Measurements from ENCODE around the gene LIMK2.
"Not testable (repeated sequence)": the region's sequence is repeated elsewhere in the genome, so short reads cannot be mapped to it uniquely, and the experiment has no call there.

The LIMK2 gene

DNA sequence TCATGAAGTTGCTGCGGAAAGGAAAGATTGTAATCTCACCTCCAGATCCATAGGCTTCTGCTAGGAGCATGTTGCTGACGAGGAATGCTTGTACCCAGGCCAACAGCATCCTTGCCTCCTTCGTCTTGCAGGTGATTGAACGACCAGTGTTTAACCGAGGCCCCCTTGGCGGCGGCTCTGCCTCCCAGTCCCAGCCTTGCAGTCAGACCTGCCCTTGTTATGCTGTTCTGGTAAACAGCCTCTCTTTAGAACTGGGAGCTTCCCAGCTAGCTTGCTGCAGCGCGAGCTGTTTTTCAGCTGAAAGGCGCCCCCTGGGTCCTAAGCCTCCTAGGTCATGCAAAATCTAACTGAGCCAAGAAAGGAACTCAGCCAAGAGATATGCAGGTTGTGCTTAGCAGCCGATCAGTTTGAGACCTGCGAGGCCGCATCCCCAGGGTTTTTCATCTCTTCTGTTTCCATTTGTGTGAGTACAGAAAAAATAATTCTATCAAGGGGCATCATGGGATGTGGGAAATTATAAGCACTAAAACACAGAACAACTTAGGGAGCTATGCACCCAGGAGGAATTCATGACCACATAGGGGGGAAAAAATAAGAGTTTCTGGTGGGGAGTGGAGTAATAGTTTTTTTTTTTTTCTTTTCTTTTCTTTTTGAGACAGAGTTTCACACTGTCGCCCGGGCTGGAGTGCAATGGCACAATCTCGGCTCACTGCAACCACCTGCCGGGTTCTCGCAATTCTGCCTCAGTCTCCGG is 80.3 kb downstream of the LIMK2 start, which contains the start of gene PIK3IP1:
Gene PIK3IP1 (minus strand): TSS at position 253 of the 754 bp plus-strand sequence. CDS start 144 bp downstream, at position 109.
- peak; percentile 74 for DNase-seq

GRCh38 chr22:31295360-31295759 is 83.3 kb downstream of the LIMK2 start:
- DNase-seq: no peak

DNA sequence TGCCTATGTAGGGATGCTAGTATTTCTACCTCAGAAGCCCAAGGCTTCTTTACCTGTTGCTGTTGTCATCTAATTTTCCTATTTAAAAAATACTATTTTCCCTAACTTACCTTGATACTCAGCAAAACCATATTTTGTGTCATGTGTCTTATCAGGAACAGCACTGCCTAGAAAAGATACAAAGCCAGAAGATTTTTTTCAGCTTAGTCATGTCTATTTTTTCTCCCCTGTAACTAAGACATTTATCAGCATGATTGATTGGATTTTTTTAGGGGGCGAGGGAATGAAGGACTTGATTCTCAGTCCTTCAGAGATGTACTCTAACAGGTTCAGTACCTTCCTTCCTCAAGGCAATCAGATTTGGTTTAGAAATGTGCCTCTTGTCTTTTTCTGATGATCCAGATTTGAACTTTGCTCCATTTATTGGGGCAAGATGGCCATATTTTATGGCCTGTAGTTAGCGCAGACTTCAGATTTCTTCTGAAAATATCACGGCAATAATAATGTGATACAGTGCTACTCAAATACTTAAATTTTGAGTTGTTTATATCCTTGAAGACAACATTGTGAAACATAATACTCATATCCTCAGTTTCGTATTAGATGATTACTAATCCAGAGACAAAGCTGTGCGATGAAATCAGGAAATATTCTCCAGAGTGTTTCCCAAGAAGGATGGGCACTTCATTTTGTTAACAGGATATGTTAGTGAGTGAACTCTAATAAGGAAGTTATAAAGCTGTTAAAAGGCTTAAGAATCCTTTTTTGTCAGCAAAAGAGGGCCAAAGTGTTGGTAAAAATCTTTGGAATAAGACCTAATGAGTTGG is 83.9 kb downstream of the LIMK2 start:
- no peak for DNase-seq

DNA sequence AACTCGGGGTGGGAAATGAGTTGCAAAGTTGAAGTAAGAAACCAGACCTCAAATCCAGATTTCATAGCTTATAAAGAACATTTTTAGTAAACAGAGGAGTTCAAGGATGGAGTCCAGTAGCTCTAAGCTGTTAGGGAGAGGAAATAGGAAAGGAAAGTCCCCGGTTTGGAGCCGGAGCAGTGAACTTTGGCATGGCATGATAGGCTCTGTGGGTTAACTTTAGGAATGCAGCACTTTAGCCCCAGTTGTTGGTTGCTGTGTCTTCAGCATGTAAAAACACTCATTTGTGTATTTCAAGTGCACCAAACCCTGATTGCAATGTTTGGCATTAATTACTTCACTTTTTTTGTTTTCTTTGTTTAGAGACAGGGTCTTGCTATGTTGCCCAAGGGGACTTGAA is 88.8 kb downstream of the LIMK2 start:
- DNase-seq: no peak

DNA sequence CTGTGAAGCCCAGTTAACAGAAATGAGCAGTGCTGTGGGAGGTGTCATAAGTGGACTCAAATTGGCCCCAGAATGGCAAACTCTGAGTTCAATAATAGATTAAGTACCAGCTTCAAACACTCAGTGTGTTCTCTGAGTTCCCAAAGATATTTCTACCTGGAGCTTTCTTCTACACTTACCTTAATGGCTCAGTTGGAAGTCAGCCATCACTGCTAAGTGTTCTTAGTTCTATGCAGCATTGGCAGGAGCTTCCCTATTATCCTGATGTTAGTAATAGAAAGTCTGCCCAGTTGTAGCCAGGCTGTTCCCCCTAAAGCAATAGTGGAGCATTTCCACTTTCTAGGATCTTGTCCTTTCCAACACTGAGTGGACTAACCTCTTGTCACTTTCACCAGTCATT is 89.9 kb downstream of the LIMK2 start:
- no peak for DNase-seq

GRCh38 chr22:31302537-31302936 is 90.4 kb downstream of the LIMK2 start:
- no peak for DNase-seq

GRCh38 chr22:31305194-31305593 is 93.1 kb downstream of the LIMK2 start:
- no peak for DNase-seq

- DNase-seq: no peak
Measured at GRCh38 chr22:31308181-31308580, 96.1 kb downstream of the LIMK2 start.

- DNase-seq: peak; percentile 56
Measured at GRCh38 chr22:31313366-31314147, 101.5 kb downstream of the LIMK2 start.

- not testable (repeated sequence) for DNase-seq
Measured at GRCh38 chr22:31314220-31314619, 102.1 kb downstream of the LIMK2 start.

DNA sequence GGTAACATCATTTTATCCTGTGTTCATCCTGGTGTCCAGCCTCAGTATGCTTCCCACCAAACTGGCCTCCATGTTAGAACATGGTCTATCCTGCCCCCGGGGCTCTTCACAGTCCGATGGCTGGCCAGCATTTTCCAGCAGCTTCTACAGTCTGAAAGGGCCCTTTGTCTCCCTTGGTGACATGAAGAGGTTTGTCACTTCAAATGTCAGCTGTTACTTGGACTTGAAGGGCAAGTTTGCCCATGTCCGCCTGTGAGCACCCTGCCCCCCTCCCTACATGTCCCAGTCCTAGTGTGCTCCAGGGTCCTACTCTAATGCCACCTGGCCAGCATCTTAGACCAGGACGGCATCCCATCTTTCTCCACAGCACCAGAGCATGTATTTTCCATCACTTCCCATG is 109.3 kb downstream of the LIMK2 start:
- no peak for DNase-seq

DNA sequence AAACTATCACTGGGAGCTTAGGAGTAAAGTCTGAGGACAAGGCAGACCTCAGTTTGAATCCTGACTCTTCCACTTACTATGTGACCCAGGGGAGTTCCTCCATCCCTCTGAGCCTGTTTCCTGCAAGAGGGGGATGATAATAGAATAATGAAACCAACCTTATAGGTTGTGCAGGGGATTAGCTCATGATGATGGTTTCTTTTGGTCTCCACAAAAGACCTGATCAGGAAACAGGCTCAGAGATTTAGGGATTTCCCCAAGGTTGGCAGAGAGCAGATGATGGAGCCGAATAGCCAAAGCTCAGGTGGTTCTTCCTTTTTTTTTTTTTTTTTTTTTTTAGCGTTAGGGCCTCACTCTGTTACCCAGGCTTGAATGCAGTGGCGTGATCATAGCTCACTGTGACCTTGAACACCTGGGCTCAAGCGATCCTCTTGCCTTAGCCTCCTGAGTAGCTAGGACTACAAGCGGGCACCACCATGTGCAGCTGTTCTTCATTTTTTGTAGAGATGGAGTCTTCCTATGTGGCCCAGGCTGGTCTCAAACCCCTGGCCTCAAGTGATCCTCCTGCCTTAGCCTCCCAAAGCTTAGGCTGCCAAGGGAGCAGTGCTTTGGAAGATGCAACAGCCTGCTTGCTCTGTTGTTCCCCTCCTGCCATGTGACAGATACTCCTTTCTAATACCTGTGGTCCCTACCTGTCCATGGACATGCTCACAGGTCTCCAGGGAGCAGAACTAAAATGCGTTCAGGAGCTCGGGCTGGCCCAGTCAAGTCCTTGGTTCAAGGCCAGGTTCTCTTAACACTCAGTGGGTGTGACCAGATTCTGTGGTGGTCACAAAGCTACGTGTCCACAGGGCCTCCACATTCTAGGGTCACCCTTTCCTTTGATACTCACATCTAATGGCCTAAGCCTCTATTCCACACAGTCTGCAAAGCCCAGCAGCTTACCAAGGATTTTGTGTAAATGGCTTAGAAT is 111.8 kb downstream of the LIMK2 start:
- no peak for DNase-seq

DNA sequence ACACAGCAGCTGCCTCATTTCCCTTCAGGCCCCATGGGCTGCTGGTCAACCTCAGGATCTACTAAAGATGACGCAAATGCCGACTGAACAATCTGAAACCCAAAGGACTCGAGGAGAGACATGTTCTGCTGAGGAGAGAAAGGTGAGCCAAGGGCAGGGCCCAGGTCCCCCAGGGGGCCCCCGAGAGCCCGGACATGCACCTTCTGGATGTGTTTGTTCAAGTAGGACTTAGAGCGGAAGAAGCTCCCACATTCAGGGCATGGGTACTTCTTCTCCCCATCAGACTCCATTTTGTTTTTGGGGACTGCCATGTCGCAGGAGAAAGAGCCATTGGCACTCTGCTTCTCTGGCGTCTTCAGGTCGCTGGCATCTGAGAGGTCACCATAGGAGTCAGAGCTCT is 114.8 kb downstream of the LIMK2 start:
- no peak for DNase-seq

GRCh38 chr22:31327806-31328543 is 115.9 kb downstream of the LIMK2 start:
- no peak for DNase-seq

- DNase-seq: no peak
Measured at GRCh38 chr22:31328544-31328960, 116.5 kb downstream of the LIMK2 start.

DNA sequence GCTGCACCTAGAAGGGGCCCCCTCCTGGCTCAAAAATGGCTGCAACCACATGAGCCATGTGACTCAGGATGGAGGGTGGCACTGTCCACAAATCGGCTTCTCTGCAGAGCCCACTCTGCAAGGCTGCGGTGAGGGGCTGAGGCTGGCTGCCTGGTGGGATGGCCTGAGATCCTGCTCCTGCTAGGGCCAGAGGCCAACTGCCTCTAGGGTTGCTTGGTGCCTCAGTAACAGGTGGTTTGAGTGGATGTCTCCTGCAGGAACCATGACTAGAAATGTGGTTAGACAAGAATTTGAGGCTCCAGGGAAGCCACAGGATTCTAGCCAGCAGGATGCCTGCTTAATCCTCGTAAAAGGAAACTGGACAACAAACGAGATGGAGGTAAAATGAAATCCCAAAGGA is 116.9 kb downstream of the LIMK2 start:
- DNase-seq: no peak
